Measurements from ENCODE around the gene KCNMB1.

DNA sequence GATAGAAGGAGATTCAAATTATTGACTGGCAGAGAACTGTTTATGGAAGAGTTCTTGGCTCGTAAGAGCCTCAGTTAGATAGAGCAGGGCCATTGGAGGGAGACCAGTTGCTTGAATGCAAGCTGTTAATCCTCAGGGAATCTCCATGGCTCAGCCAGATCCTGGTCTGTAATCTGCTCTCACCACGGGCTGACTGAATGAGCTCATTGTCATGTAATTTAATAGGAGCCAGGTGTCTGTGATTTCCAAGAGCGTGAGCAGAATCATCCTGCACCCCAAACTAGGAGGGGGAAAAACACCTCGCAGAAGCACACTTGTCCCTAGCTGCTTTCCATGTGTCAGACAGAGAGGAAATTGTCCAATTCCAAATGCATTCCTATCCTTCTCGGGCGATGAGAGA is 19.1 kb upstream of the KCNMB1 start:
- TF ChIP-seq POLR2A (IDR thresholded peaks at IDR 0.05) = no peak
- TF ChIP-seq, protein P1, sequence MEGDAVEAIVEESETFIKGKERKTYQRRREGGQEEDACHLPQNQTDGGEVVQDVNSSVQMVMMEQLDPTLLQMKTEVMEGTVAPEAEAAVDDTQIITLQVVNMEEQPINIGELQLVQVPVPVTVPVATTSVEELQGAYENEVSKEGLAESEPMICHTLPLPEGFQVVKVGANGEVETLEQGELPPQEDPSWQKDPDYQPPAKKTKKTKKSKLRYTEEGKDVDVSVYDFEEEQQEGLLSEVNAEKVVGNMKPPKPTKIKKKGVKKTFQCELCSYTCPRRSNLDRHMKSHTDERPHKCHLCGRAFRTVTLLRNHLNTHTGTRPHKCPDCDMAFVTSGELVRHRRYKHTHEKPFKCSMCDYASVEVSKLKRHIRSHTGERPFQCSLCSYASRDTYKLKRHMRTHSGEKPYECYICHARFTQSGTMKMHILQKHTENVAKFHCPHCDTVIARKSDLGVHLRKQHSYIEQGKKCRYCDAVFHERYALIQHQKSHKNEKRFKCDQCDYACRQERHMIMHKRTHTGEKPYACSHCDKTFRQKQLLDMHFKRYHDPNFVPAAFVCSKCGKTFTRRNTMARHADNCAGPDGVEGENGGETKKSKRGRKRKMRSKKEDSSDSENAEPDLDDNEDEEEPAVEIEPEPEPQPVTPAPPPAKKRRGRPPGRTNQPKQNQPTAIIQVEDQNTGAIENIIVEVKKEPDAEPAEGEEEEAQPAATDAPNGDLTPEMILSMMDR (IDR thresholded peaks at IDR 0.05 in 4 of 5, conservative IDR thresholded peaks at IDR 0.05 in 1 of 5) = no peak
